H1 (cell line): ENCODE measurements around the gene CHAT. TPM values are rescaled to one million over a fixed set of nuclear protein-coding genes. Genes with fewer than 3 reads are reported as not detected.

ENCODE experiments used
- CTCF ChIA-PET: fragments of 300-600 bp; sonication (Branson Sonifier 250); formaldehyde crosslinking; loops from one replicate; lab custom pipeline; 2021; ENCODE audit not compliant: partially characterized antibody; lab: Charles Lee
- POLR2A ChIA-PET: fragments of 300-600 bp; sonication (Branson Sonifier 250); formaldehyde crosslinking; loops from one replicate; lab custom pipeline; 2021; ENCODE audit warnings: inconsistent platforms; ENCODE audit not compliant: partially characterized antibody; lab: Charles Lee
- DNase-seq, 2 experiments: peaks; one replicate each; pipeline versions ENCODE4 v3.0.0 to v3.0.0-alpha.2; 2010 to 2022; ENCODE audit warnings: low spot score in 2 of 2, low read depth in 1 of 2, mixed read lengths in 1 of 2
- FAIRE-seq: peaks from 2 replicates; lab custom pipeline; 2011; peaks lifted over from hg19 to GRCh38; lab: Jason Lieb, UNC
- H2AFZ ChIP-seq: 2 replicates; pipeline ENCODE4 v1.8.1; 2012; ENCODE audit warnings: low read length, inconsistent platforms
- H2AK5ac ChIP-seq: 2 replicates; pipeline ENCODE4 v1.6.1; 2013; ENCODE audit warnings: low read depth, low read length
- H2BK120ac ChIP-seq: replicated peaks from 2 replicates; pipeline ENCODE3; 2013; ENCODE audit warnings: low read depth, low read length, inconsistent platforms
- H2BK12ac ChIP-seq: 2 replicates; pipeline ENCODE4 v1.6.1; 2013; ENCODE audit warnings: low read depth, low read length
- H2BK15ac ChIP-seq: 2 replicates; pipeline ENCODE4 v1.6.1; 2013; ENCODE audit warnings: low read length
- H2BK20ac ChIP-seq: 2 replicates; pipeline ENCODE4 v1.6.1; 2013; ENCODE audit warnings: low read length
- H2BK5ac ChIP-seq: 2 replicates; pipeline ENCODE4 v1.6.1; 2013; ENCODE audit warnings: low read depth, low read length
- H3K14ac ChIP-seq: 2 replicates; pipeline ENCODE4 v1.6.1; 2013; ENCODE audit warnings: inconsistent platforms; ENCODE audit not compliant: insufficient read length
- H3K18ac ChIP-seq: 2 replicates; pipeline ENCODE4 v1.6.1; 2013; ENCODE audit warnings: low read length; ENCODE audit errors: extremely low read depth
- H3K23ac ChIP-seq: 2 replicates; pipeline ENCODE4 v1.6.1; 2013; ENCODE audit warnings: inconsistent platforms; ENCODE audit not compliant: insufficient read length
- H3K23me2 ChIP-seq: 2 replicates; pipeline ENCODE4 v1.6.1; 2013; ENCODE audit warnings: low read depth, low read length
- H3K27ac ChIP-seq: 2 replicates; pipeline ENCODE4 v1.6.1; 2011; ENCODE audit warnings: low read depth, low read length, inconsistent platforms
- H3K27me3 ChIP-seq, 4 experiments: replicated peaks in 1 of 4; 1 replicate in 1 of 4; 2 replicates in 3 of 4; pipeline versions ENCODE4 v1.6.1 to v1.8.1; 2011 to 2013; ENCODE audit warnings: low read length in 3 of 4, mild to moderate bottlenecking in 3 of 4, inconsistent platforms in 2 of 4, mixed read lengths in 2 of 4, moderate library complexity in 1 of 4; ENCODE audit not compliant: control insufficient read depth in 3 of 4, insufficient read depth in 3 of 4; ENCODE audit errors: extremely low read depth in 1 of 4
- H3K36me3 ChIP-seq, 4 experiments: 2 replicates each; pipeline versions ENCODE4 v1.6.1 to v1.8.1; 2011 to 2013; ENCODE audit warnings: mild to moderate bottlenecking in 4 of 4, low read length in 3 of 4, moderate library complexity in 2 of 4, control low read depth in 1 of 4, inconsistent platforms in 1 of 4; ENCODE audit not compliant: insufficient read depth in 4 of 4, control insufficient read depth in 2 of 4
- H3K4ac ChIP-seq: replicated peaks from 2 replicates; pipeline ENCODE3; 2013; ENCODE audit warnings: low read length, low read depth, mixed read lengths, inconsistent platforms; ENCODE audit not compliant: insufficient read length
- H3K4me1 ChIP-seq, 4 experiments: replicated peaks in 1 of 4; 1 replicate in 1 of 4; 2 replicates in 3 of 4; pipeline versions ENCODE4 v1.6.1 to v1.8.1; 2011 to 2013; ENCODE audit warnings: low read length in 3 of 4, inconsistent platforms in 2 of 4, mixed read lengths in 1 of 4; ENCODE audit not compliant: insufficient read depth in 4 of 4, control insufficient read depth in 3 of 4
- H3K4me2 ChIP-seq, 2 experiments: 2 replicates each; pipeline versions ENCODE4 v1.6.1 to v1.8.1; 2011 to 2013; ENCODE audit warnings: low read depth in 2 of 2, low read length in 2 of 2, control low read depth in 1 of 2, inconsistent platforms in 1 of 2, mild to moderate bottlenecking in 1 of 2; ENCODE audit not compliant: insufficient read depth in 1 of 2
- H3K4me3 ChIP-seq, 4 experiments: fragments of 200-600, 300-600 bp in 1 of 4; sonication (generic), shearing (Covaris generic), sonication (Bioruptor Twin) in 1 of 4; 2 replicates each; pipeline versions ENCODE4 v1.5.1 to v1.8.1; 2011 to 2016; ENCODE audit warnings: low read length in 4 of 4, low read depth in 3 of 4, control low read depth in 2 of 4, inconsistent platforms in 2 of 4, mild to moderate bottlenecking in 2 of 4, mixed read lengths in 1 of 4, moderate library complexity in 1 of 4; ENCODE audit not compliant: insufficient read depth in 2 of 4; ENCODE audit errors: extremely low read depth in 1 of 4
- H3K56ac ChIP-seq: replicated peaks from 2 replicates; pipeline ENCODE3; 2013; ENCODE audit warnings: low read depth, mild to moderate bottlenecking, mixed read lengths, low read length, inconsistent platforms; ENCODE audit not compliant: insufficient read length
- H3K79me1 ChIP-seq: 2 replicates; pipeline ENCODE4 v1.6.1; 2013; ENCODE audit warnings: low read depth, low read length, control low read depth
- H3K79me2 ChIP-seq, 2 experiments: 2 replicates each; pipeline versions ENCODE4 v1.6.1 to v1.8.1; 2012 to 2013; ENCODE audit warnings: low read length in 2 of 2, mild to moderate bottlenecking in 2 of 2, inconsistent platforms in 1 of 2; ENCODE audit not compliant: insufficient read depth in 2 of 2, control insufficient read depth in 1 of 2
- H3K9ac ChIP-seq, 4 experiments: replicated peaks in 1 of 4; 1 replicate in 1 of 4; 2 replicates in 3 of 4; pipeline versions ENCODE4 v1.6.1 to v1.8.1; 2011 to 2013; ENCODE audit warnings: low read depth in 3 of 4, low read length in 3 of 4, control low read depth in 2 of 4, mild to moderate bottlenecking in 2 of 4, moderate library complexity in 2 of 4, inconsistent platforms in 1 of 4; ENCODE audit errors: extremely low read depth in 1 of 4
- H3K9me3 ChIP-seq, 2 experiments: 2 replicates each; pipeline versions ENCODE4 v1.6.1 to v1.8.1; 2012 to 2013; ENCODE audit warnings: mild to moderate bottlenecking in 2 of 2, moderate library complexity in 2 of 2, control low read depth in 1 of 2, inconsistent platforms in 1 of 2, low read depth in 1 of 2, low read length in 1 of 2, mixed read lengths in 1 of 2; ENCODE audit not compliant: insufficient read depth in 2 of 2
- H4K20me1 ChIP-seq, 2 experiments: replicated peaks in 1 of 2; 2 replicates each; pipeline versions ENCODE3 to v1.8.1; 2011 to 2013; ENCODE audit warnings: inconsistent platforms in 2 of 2, low read length in 2 of 2, mild to moderate bottlenecking in 1 of 2; ENCODE audit not compliant: insufficient read depth in 2 of 2, control insufficient read depth in 1 of 2
- H4K5ac ChIP-seq: 2 replicates; pipeline ENCODE4 v1.6.1; 2013; ENCODE audit warnings: low read length, low read depth, mixed read lengths, inconsistent platforms; ENCODE audit not compliant: insufficient read length
- H4K8ac ChIP-seq: 2 replicates; pipeline ENCODE4 v1.8.0; 2013; ENCODE audit warnings: mild to moderate bottlenecking, moderate library complexity, low read length, inconsistent platforms; ENCODE audit not compliant: insufficient read depth; ENCODE audit errors: extremely low read depth
- H4K91ac ChIP-seq: replicated peaks from 2 replicates; pipeline ENCODE3; 2013; ENCODE audit warnings: low read length, mixed read lengths, inconsistent platforms; ENCODE audit not compliant: insufficient read length
- CHD2 ChIP-seq: IDR thresholded peaks from 2 replicates; pipeline ENCODE4 v1.6.1; 2012; ENCODE audit warnings: low read length, improper control_type of control experiment
- EP300 ChIP-seq, 2 experiments: IDR thresholded peaks; 1 replicate in 1 of 2; 2 replicates in 1 of 2; pipeline ENCODE4 v1.6.1; 2011 to 2012; ENCODE audit warnings: low read depth in 2 of 2, low read length in 2 of 2, mild to moderate bottlenecking in 2 of 2, borderline replicate concordance in 1 of 2, inconsistent platforms in 1 of 2, moderate library complexity in 1 of 2
- EZH2 ChIP-seq: fragments of 200-600 bp; sonication (generic); IDR thresholded peaks from 2 replicates; pipeline ENCODE4 v1.7.1; 2012; ENCODE audit warnings: low read depth, mild to moderate bottlenecking, moderate library complexity, low read length, inconsistent platforms; ENCODE audit not compliant: severe bottlenecking
- HDAC2 ChIP-seq, 2 experiments: fragments of 300-600 bp in 1 of 2; sonication (generic) in 1 of 2; IDR thresholded peaks; 2 replicates each; pipeline ENCODE4 v1.6.1; 2011 to 2012; ENCODE audit warnings: low read depth in 2 of 2, low read length in 2 of 2, mild to moderate bottlenecking in 2 of 2, moderate library complexity in 2 of 2, borderline replicate concordance in 1 of 2, inconsistent platforms in 1 of 2
- NRF1 ChIP-seq: IDR thresholded peaks from 2 replicates; pipeline ENCODE4 v1.6.1; 2011; ENCODE audit warnings: mild to moderate bottlenecking, low read depth, low read length, improper control_type of control experiment
- RFX5 ChIP-seq: IDR thresholded peaks from 2 replicates; pipeline ENCODE4 v1.6.1; 2011; ENCODE audit warnings: low read depth, low read length, improper control_type of control experiment, borderline replicate concordance
- RNF2 ChIP-seq: fragments of 200-900, 300-1000 bp; sonication (generic); IDR thresholded peaks from 2 replicates; pipeline ENCODE4 v1.7.1; 2016; ENCODE audit warnings: borderline replicate concordance, low read depth, mild to moderate bottlenecking, antibody characterized with exemption, low read length; ENCODE audit not compliant: poor library complexity, severe bottlenecking; ENCODE audit errors: missing control alignments
- SP4 ChIP-seq: IDR thresholded peaks from 2 replicates; pipeline ENCODE4 v1.6.1; 2012; ENCODE audit warnings: low read length, inconsistent platforms
- TEAD4 ChIP-seq: IDR thresholded peaks from 2 replicates; pipeline ENCODE4 v1.6.1; 2012; ENCODE audit warnings: low read depth, low read length, inconsistent platforms, mixed read lengths
- WGBS, 2 experiments: shearing (Covaris generic) in 1 of 2; methylation state at CpG; one replicate each; pipeline versions ENCODE4 v1.1.6 to v1.1.7; 2013 to 2015; ENCODE audit warnings: low lambda C conversion rate in 2 of 2, mixed read lengths in 2 of 2, inconsistent platforms in 1 of 2, low coverage in 1 of 2, missing lambda C conversion rate in 1 of 2; ENCODE audit not compliant: insufficient replicate concordance in 2 of 2, insufficient coverage in 1 of 2, insufficient read length in 1 of 2; ENCODE audit errors: extremely low coverage in 1 of 2, missing lambda C conversion rate in 1 of 2; 5-methylcytosine and 5-hydroxymethylcytosine counted together
- polyA plus RNA-seq, 7 experiments: library from polyadenylated mRNA; depleted of rRNA in 3 of 7; stranded (reverse) in 5 of 7; unstranded in 2 of 7; fragments of >200 nt in 5 of 7; fragments of 200-250 nt in 2 of 7; gene quantifications; 1 replicate in 5 of 7; 2 replicates in 1 of 7; 4 replicates in 1 of 7; pipeline versions ENCODE4 v1.2.1 to v1.2.3, GENCODE V29; 2011 to 2013; ENCODE audit warnings: missing spikeins in 2 of 7, mixed read lengths in 2 of 7
- total RNA-seq: library from RNA; stranded (reverse); fragmentation: NEBNext Ultra II Directional; extraction: Animal tissue kit (Norgen Biotek cat#: 25700); gene quantifications from 2 replicates; pipeline ENCODE4 v1.2.1, GENCODE V29; 2021

CHAT gene
- total and polyA plus RNA-seq, 2 of the 8 experiments (the other 6 are each of a cell fraction or from before 2014, with no cell fraction given): not detected

DNA sequence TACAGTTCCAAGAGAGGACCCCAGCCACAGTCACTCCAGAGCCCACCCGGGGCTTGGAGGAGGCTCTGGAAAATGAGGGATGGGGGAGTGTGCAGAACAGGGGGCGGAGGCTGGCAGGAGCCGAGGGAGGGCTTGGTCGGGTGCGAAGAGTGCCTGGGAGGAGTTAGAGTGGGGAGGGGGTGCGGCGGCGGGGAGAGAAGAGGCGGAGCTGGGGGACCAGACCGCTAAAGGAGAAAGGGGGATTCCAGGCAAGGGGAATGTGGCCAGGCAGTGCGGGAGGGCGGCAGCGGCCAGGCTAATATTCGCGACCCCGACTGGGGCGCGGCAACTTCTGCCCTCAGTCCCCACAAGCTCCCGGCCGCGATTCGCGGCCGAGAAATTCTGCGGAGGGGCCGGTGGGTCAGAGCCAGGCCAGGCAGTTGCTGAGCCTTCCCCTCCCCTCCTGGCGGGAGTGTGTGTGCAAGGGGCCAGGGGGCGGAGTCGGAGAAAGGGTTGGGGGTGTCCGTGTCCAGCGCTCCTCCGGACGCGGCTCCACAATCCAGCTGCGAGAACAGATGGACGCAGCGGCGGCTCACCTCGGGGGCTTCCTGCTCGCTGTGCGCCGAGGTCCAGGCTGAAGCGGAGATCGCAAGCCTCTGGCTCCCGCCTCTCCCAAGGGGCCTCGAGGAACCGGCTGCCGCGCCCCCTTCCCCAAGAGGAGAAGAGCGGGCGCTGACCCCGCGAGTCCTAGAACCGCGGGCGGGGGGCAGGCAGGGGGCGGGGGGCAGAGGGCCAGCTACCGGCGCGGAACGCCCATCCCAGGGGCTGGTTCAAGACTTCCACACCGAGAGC lies 4.3 kb upstream of the CHAT start:
- Histone ChIP-seq H3K4ac (no peak overlapping the region), H4K20me1 (peaks cover 14 to 44% of the 10 kb centered on the region in 2 experiments), H3K79me1 (no peaks in the 10 kb centered on the region), H2BK12ac (no peak overlapping the region), H2AFZ (no peak overlapping the region), H3K27me3 (peaks cover 77 to 88% (median 87%) of the 10 kb centered on the region in 4 experiments), H4K5ac (no peak overlapping the region), H2BK15ac (no peak overlapping the region), H3K36me3 (peaks cover 0 to 6% (median 0%) of the 10 kb centered on the region in 4 experiments; a peak in 1 of 8 replicates), H3K9me3 (no peaks in the 10 kb centered on the region; a peak in 1 of 4 replicates), H3K4me3 (peak overlapping the region; percentile 44 to 72 (median 52)), H2BK120ac (no peak overlapping the region), H3K4me1 (peaks cover 0 to 43% (median 27%) of the 10 kb centered on the region in 4 experiments; a peak in 6 of 7 replicates), H2BK20ac (no peak overlapping the region), H2AK5ac (no peak overlapping the region), H3K4me2 (peak overlapping the region; percentile 71 to 92), H3K27ac (no peak overlapping the region), H4K8ac (no peak overlapping the region), H2BK5ac (no peak overlapping the region), H3K14ac (no peak overlapping the region), H4K91ac (no peak overlapping the region), H3K18ac (no peak overlapping the region), H3K23ac (no peak overlapping the region), H3K23me2 (peaks cover 16% of the 10 kb centered on the region; the same call in 1 of the 2 replicates), H3K79me2 (no peaks in the 10 kb centered on the region), H3K56ac (no peak overlapping the region), H3K9ac (no peak overlapping the region)
- ChIA-PET CTCF (interaction anchor here (0.7 to 2.3 kb wide), 5 partner anchors 9 to 200 kb away, joined by 3 to 9 read pairs (median 4); no protein-coding TSS in a partner anchor), POLR2A (no interaction called here)
- DNase-seq (peak in 1 of 2 experiments; percentile 83), FAIRE-seq (no peak)
- WGBS, 2 experiments: 5% methylated on average over 18 of the region's 62 CpGs; no CpG with 5 or more reads in 1 of the 2 experiments
- peak in 1 of 2 experiments; percentile 34; a peak in 1 of 4 replicates for TF ChIP-seq HDAC2 (IDR thresholded peaks at IDR 0.05; ENCODE audit: borderline replicate concordance in 1 of 2, low read depth in 2 of 2, low read length in 2 of 2)
- peak; percentile 33; the same call in 1 of the 2 replicates for TF ChIP-seq TEAD4
- TF ChIP-seq NRF1: no peak
- TF ChIP-seq RFX5: no peak
- no peak for TF ChIP-seq EP300 (IDR thresholded peaks at IDR 0.05; ENCODE audit: borderline replicate concordance in 1 of 2, low read depth in 2 of 2, low read length in 2 of 2)
- no peak for TF ChIP-seq CHD2
- no peak for TF ChIP-seq SP4
- TF ChIP-seq EZH2: peak; percentile 83
- peak; percentile 62 for TF ChIP-seq RNF2
